ENCODE measurements around the gene CDKN3.
"Not testable (repeated sequence)": the region's sequence is repeated elsewhere in the genome, so short reads cannot be mapped to it uniquely, and the experiment has no call there.

The CDKN3 gene

GRCh38 chr14:54424479-54424901 is 27.7 kb downstream of the CDKN3 start:
- no peak overlapping the region for H3K4me3 ChIP-seq (ENCODE audit: low read length in 2 of 2)
- H3K27me3 ChIP-seq (ENCODE audit: control insufficient read depth in 1 of 2, insufficient read depth in 2 of 2, low read length in 2 of 2): no peaks in the 10 kb centered on the region
- H3K4me1 ChIP-seq (ENCODE audit: control insufficient read depth, insufficient read depth, low read length): no peaks in the 10 kb centered on the region
- H3K36me3 ChIP-seq (ENCODE audit: control insufficient read depth in 2 of 2, insufficient read depth in 2 of 2, low read length in 2 of 2): peaks cover 7 to 10% of the 10 kb centered on the region in 2 donors
- no peaks in the 10 kb centered on the region for H3K9me3 ChIP-seq (ENCODE audit: control insufficient read depth in 2 of 2, low read length in 2 of 2)
- H3K9ac ChIP-seq (ENCODE audit: low read length in 2 of 2): no peak overlapping the region
- H3K27ac ChIP-seq (ENCODE audit: low read length): no peak overlapping the region

DNA sequence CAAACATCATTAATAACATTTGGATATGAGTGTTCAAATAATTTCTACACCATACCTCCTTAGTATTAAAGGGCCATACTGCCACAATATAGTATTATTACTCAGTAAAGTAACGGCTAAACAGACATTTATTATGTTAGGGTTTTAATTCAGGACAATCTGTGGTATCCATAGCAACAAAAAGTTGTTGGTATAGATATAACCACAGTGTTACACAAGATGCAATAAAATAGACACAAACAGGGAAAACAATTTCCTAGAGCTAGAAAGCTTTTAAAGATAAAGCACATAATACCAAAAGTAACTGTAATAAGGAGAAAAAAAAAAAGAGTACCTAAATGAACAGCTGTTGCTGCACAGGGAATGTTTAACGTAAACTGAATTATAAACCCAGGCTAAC is 28.3 kb downstream of the CDKN3 start:
- Histone ChIP-seq H3K4me3 (ENCODE audit: low read length in 2 of 2) (no peak overlapping the region), H3K27me3 (ENCODE audit: control insufficient read depth in 1 of 2, insufficient read depth in 2 of 2, low read length in 2 of 2) (no peaks in the 10 kb centered on the region), H3K36me3 (ENCODE audit: control insufficient read depth in 2 of 2, insufficient read depth in 2 of 2, low read length in 2 of 2) (peaks cover 7 to 15% of the 10 kb centered on the region in 2 donors), H3K4me1 (ENCODE audit: control insufficient read depth, insufficient read depth, low read length) (no peaks in the 10 kb centered on the region), H3K9me3 (ENCODE audit: control insufficient read depth in 2 of 2, low read length in 2 of 2) (no peaks in the 10 kb centered on the region), H3K27ac (ENCODE audit: low read length) (no peak overlapping the region), H3K9ac (ENCODE audit: low read length in 2 of 2) (no peak overlapping the region)

DNA sequence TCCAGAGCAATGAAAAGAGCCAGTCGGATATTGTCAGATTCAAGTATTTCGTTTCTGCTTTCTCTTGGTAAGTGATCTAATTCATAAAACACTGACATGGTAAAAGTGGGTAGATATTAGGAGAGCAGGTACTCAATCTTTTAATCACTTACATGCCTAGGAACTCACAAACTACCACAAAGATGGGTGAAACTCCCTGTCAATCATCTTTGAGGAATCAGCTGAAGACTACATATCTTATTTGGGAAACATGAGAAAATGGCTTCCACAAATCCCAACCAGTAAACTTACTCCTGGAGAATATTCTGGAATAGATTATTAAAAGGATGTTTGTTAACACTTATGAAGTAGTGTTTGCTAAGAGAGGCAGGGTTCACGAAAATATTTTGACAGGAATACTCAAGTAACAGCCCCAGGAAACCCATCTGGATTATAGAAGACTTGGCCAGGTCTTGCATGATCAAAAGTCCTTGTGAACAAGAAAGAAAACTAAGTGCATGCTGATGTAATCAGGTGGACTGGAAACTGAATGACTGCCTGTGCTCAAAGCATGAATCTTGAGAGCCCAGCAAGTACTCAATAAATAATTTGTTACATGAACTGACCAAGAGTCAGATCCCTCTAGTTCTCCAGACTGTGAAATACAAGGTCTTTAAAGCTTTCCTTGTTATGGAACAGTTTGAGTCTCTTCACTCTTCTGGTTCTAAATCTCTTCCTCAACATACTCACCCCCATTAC is 28.9 kb downstream of the CDKN3 start:
- Histone ChIP-seq H3K9me3 (ENCODE audit: control insufficient read depth in 2 of 2, low read length in 2 of 2) (no peaks in the 10 kb centered on the region), H3K9ac (ENCODE audit: low read length in 2 of 2) (no peak overlapping the region), H3K4me3 (ENCODE audit: low read length in 2 of 2) (no peak overlapping the region), H3K27ac (ENCODE audit: low read length) (no peak overlapping the region), H3K27me3 (ENCODE audit: control insufficient read depth in 1 of 2, insufficient read depth in 2 of 2, low read length in 2 of 2) (no peaks in the 10 kb centered on the region), H3K4me1 (ENCODE audit: control insufficient read depth, insufficient read depth, low read length) (no peaks in the 10 kb centered on the region), H3K36me3 (ENCODE audit: control insufficient read depth in 2 of 2, insufficient read depth in 2 of 2, low read length in 2 of 2) (peaks cover 7 to 15% of the 10 kb centered on the region in 2 donors)

- H3K27ac ChIP-seq (ENCODE audit: low read length): no peak overlapping the region
- H3K9me3 ChIP-seq (ENCODE audit: control insufficient read depth in 2 of 2, low read length in 2 of 2): no peaks in the 10 kb centered on the region
- H3K4me3 ChIP-seq (ENCODE audit: low read length in 2 of 2): no peak overlapping the region
- no peak overlapping the region for H3K9ac ChIP-seq (ENCODE audit: low read length in 2 of 2)
- H3K36me3 ChIP-seq (ENCODE audit: control insufficient read depth in 2 of 2, insufficient read depth in 2 of 2, low read length in 2 of 2): peaks cover 7 to 15% of the 10 kb centered on the region in 2 donors
- H3K27me3 ChIP-seq (ENCODE audit: control insufficient read depth in 1 of 2, insufficient read depth in 2 of 2, low read length in 2 of 2): no peaks in the 10 kb centered on the region
- H3K4me1 ChIP-seq (ENCODE audit: control insufficient read depth, insufficient read depth, low read length): no peaks in the 10 kb centered on the region
Observed at GRCh38 chr14:54427871-54428270, 31.1 kb downstream of the CDKN3 start.

- no peaks in the 10 kb centered on the region for H3K4me1 ChIP-seq (ENCODE audit: control insufficient read depth, insufficient read depth, low read length)
- peaks cover 7 to 15% of the 10 kb centered on the region in 2 donors for H3K36me3 ChIP-seq (ENCODE audit: control insufficient read depth in 2 of 2, insufficient read depth in 2 of 2, low read length in 2 of 2)
- no peak overlapping the region for H3K27ac ChIP-seq (ENCODE audit: low read length)
- no peaks in the 10 kb centered on the region for H3K9me3 ChIP-seq (ENCODE audit: control insufficient read depth in 2 of 2, low read length in 2 of 2)
- no peaks in the 10 kb centered on the region for H3K27me3 ChIP-seq (ENCODE audit: control insufficient read depth in 1 of 2, insufficient read depth in 2 of 2, low read length in 2 of 2)
- no peak overlapping the region for H3K4me3 ChIP-seq (ENCODE audit: low read length in 2 of 2)
- no peak overlapping the region for H3K9ac ChIP-seq (ENCODE audit: low read length in 2 of 2)
Observed at GRCh38 chr14:54428527-54428926, 31.7 kb downstream of the CDKN3 start.

- Histone ChIP-seq H3K9me3 (ENCODE audit: control insufficient read depth in 2 of 2, low read length in 2 of 2) (no peaks in the 10 kb centered on the region), H3K36me3 (ENCODE audit: control insufficient read depth in 2 of 2, insufficient read depth in 2 of 2, low read length in 2 of 2) (no peaks in the 10 kb centered on the region), H3K9ac (ENCODE audit: low read length in 2 of 2) (no peak overlapping the region), H3K4me1 (ENCODE audit: control insufficient read depth, insufficient read depth, low read length) (peaks cover 8% of the 10 kb centered on the region), H3K27ac (ENCODE audit: low read length) (no peak overlapping the region), H3K27me3 (ENCODE audit: control insufficient read depth in 1 of 2, insufficient read depth in 2 of 2, low read length in 2 of 2) (no peaks in the 10 kb centered on the region), H3K4me3 (ENCODE audit: low read length in 2 of 2) (no peak overlapping the region)
Observed at GRCh38 chr14:54435500-54435981, 38.7 kb downstream of the CDKN3 start.

- H3K4me1 ChIP-seq (ENCODE audit: control insufficient read depth, insufficient read depth, low read length); H3K9me3 ChIP-seq (ENCODE audit: control insufficient read depth in 2 of 2, low read length in 2 of 2); H3K27me3 ChIP-seq (ENCODE audit: control insufficient read depth in 1 of 2, insufficient read depth in 2 of 2, low read length in 2 of 2); H3K9ac ChIP-seq (ENCODE audit: low read length in 2 of 2); H3K27ac ChIP-seq (ENCODE audit: low read length); H3K4me3 ChIP-seq (ENCODE audit: low read length in 2 of 2); H3K36me3 ChIP-seq (ENCODE audit: control insufficient read depth in 2 of 2, insufficient read depth in 2 of 2, low read length in 2 of 2): not testable (repeated sequence)
Observed at GRCh38 chr14:54437954-54438353, 41.1 kb downstream of the CDKN3 start.

DNA sequence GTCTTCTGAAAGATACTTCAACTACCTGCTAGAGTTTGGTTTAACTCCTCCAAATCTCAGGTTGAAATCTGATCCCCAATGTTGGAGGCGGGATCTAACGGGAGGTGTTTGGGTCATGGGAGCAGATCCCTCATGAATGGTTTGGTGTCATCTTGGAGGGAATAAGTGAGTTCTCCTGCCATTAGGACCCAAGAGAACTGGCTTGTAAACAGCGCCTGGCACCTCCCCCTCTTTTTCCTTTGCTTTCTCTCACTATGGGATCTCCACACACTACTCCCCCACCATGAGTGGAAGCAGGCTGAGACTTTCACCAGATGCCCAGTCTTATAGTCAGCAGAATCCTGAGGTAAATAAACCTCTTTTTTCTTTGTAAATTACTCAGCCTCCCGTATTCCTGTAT is 41.9 kb downstream of the CDKN3 start:
- Histone ChIP-seq H3K4me3 (ENCODE audit: low read length in 2 of 2) (no peak overlapping the region), H3K9me3 (ENCODE audit: control insufficient read depth in 2 of 2, low read length in 2 of 2) (no peaks in the 10 kb centered on the region), H3K36me3 (ENCODE audit: control insufficient read depth in 2 of 2, insufficient read depth in 2 of 2, low read length in 2 of 2) (no peaks in the 10 kb centered on the region), H3K27ac (ENCODE audit: low read length) (no peak overlapping the region), H3K27me3 (ENCODE audit: control insufficient read depth in 1 of 2, insufficient read depth in 2 of 2, low read length in 2 of 2) (no peaks in the 10 kb centered on the region), H3K9ac (ENCODE audit: low read length in 2 of 2) (no peak overlapping the region), H3K4me1 (ENCODE audit: control insufficient read depth, insufficient read depth, low read length) (peaks cover 8% of the 10 kb centered on the region)

GRCh38 chr14:54440037-54440436 is 43.2 kb downstream of the CDKN3 start:
- H3K4me1 ChIP-seq (ENCODE audit: control insufficient read depth, insufficient read depth, low read length): peaks cover 15% of the 10 kb centered on the region

GRCh38 chr14:54440476-54440872 is 43.7 kb downstream of the CDKN3 start:
- Histone ChIP-seq H3K4me3 (ENCODE audit: low read length in 2 of 2) (peak overlapping the region; percentile 74 to 80), H3K4me1 (ENCODE audit: control insufficient read depth, insufficient read depth, low read length) (peaks cover 15% of the 10 kb centered on the region), H3K27ac (ENCODE audit: low read length) (peak overlapping the region; percentile 65)

More at GRCh38 chr14:54440037-54440436, 43.2 kb downstream of the CDKN3 start:
- H3K9ac ChIP-seq (ENCODE audit: low read length in 2 of 2): peak overlapping the region; percentile 71 to 86
- H3K36me3 ChIP-seq (ENCODE audit: control insufficient read depth in 2 of 2, insufficient read depth in 2 of 2, low read length in 2 of 2): no peaks in the 10 kb centered on the region
- H3K4me3 ChIP-seq (ENCODE audit: low read length in 2 of 2): peak overlapping the region; percentile 74 to 80
- H3K9me3 ChIP-seq (ENCODE audit: control insufficient read depth in 2 of 2, low read length in 2 of 2): no peaks in the 10 kb centered on the region
- H3K27ac ChIP-seq (ENCODE audit: low read length): peak overlapping the region; percentile 65
- H3K27me3 ChIP-seq (ENCODE audit: control insufficient read depth in 1 of 2, insufficient read depth in 2 of 2, low read length in 2 of 2): no peaks in the 10 kb centered on the region

More at GRCh38 chr14:54440476-54440872, 43.7 kb downstream of the CDKN3 start:
- Histone ChIP-seq H3K9ac (ENCODE audit: low read length in 2 of 2) (peak overlapping the region; percentile 71 to 86), H3K36me3 (ENCODE audit: control insufficient read depth in 2 of 2, insufficient read depth in 2 of 2, low read length in 2 of 2) (no peaks in the 10 kb centered on the region), H3K27me3 (ENCODE audit: control insufficient read depth in 1 of 2, insufficient read depth in 2 of 2, low read length in 2 of 2) (no peaks in the 10 kb centered on the region), H3K9me3 (ENCODE audit: control insufficient read depth in 2 of 2, low read length in 2 of 2) (no peaks in the 10 kb centered on the region)
